ENCODE data around the gene PLEK. TPM values are rescaled to one million over a fixed set of nuclear protein-coding genes. Genes with fewer than 3 reads are reported as not detected.

Gene PLEK
- total and polyA plus RNA-seq, 9 of the 15 experiments (the other 6 are each of a cell fraction or from before 2014, with no cell fraction given) = 0.14 to 1.2 (median 0.36) TPM

- no peaks in the 10 kb centered on the region for H4K20me1 ChIP-seq (replicated peaks; ENCODE audit: control insufficient read depth, insufficient read depth, low read length)
- ATAC-seq = no peak
- intact Hi-C loops (cut with micrococcal nuclease) = no loop called here
- no peaks in the 10 kb centered on the region for H3K36me3 ChIP-seq (ENCODE audit: control insufficient read depth, insufficient read depth, low read length)
- H3K27ac ChIP-seq (ENCODE audit: extremely low read depth, low read depth, low read length) = no peak overlapping the region
- no peaks in the 10 kb centered on the region for H3K79me2 ChIP-seq (ENCODE audit: control insufficient read depth, insufficient read depth, low read length)
- BruUV-seq (replicated peaks) = no TSS peak
- no peak overlapping the region for H3K4me3 ChIP-seq
- H3K27me3 ChIP-seq (ENCODE audit: control insufficient read depth in 2 of 2, insufficient read depth in 2 of 2, low read length in 2 of 2) = no peaks in the 10 kb centered on the region
- WGBS (ENCODE audit: insufficient coverage, low coverage, missing lambda C conversion rate) = 27% methylated on average over 3 of the region's 4 CpGs
- H3K9me3 ChIP-seq (replicated peaks; ENCODE audit: control insufficient read depth, insufficient read depth, low read depth, low read length) = no peaks in the 10 kb centered on the region
- H3K9me1 ChIP-seq (ENCODE audit: control insufficient read depth, insufficient read depth, low read length) = no peaks in the 10 kb centered on the region
- no peaks in the 10 kb centered on the region; a peak in 2 of 5 replicates for H3K4me1 ChIP-seq (replicated peaks in 1 of 2; ENCODE audit: control insufficient read depth in 2 of 2, insufficient read depth in 2 of 2, low read length in 2 of 2)
- ChIA-PET POLR2A (no interaction called here), CTCF (ENCODE audit: low intra/inter-chr PET ratio) (no interaction called here)
- H3K4me2 ChIP-seq (ENCODE audit: insufficient read depth, low read length) = no peak overlapping the region
- H3K9ac ChIP-seq (ENCODE audit: insufficient read depth in 1 of 2, low read depth in 2 of 2, low read length in 2 of 2) = no peak overlapping the region
- peak overlapping the region; percentile 32; the same call in 1 of the 2 replicates for H2AFZ ChIP-seq (ENCODE audit: low read depth, low read length)
- no peak for DNase-seq (ENCODE audit: extremely low read depth in 1 of 4, low spot score in 3 of 4)
- no peak for TF ChIP-seq KLF13 (tag; IDR thresholded peaks at IDR 0.05; ENCODE audit: borderline replicate concordance, low read depth)
- TF ChIP-seq ZNF24 (IDR thresholded peaks at IDR 0.05) = peak; percentile 9; the same call in 1 of the 2 replicates
- in situ Hi-C loops (cut with MboI) = no loop called here
- no peak for FAIRE-seq
These were observed 23.5 kb upstream of the PLEK start for GRCh38 chr2:68341583-68341982.

- BruUV-seq (replicated peaks) = no TSS peak
- intact Hi-C loops (cut with micrococcal nuclease) = no loop called here
- Histone ChIP-seq H2AFZ (ENCODE audit: low read depth, low read length) (no peak overlapping the region), H3K4me3 (no peak overlapping the region), H3K36me3 (ENCODE audit: control insufficient read depth, insufficient read depth, low read length) (no peaks in the 10 kb centered on the region), H3K27ac (ENCODE audit: extremely low read depth, low read depth, low read length) (no peak overlapping the region), H3K4me2 (ENCODE audit: insufficient read depth, low read length) (no peak overlapping the region), H3K79me2 (ENCODE audit: control insufficient read depth, insufficient read depth, low read length) (no peaks in the 10 kb centered on the region), H3K9me3 (replicated peaks; ENCODE audit: control insufficient read depth, insufficient read depth, low read depth, low read length) (no peaks in the 10 kb centered on the region), H3K9ac (ENCODE audit: insufficient read depth in 1 of 2, low read depth in 2 of 2, low read length in 2 of 2) (no peak overlapping the region), H3K4me1 (replicated peaks in 1 of 2; ENCODE audit: control insufficient read depth in 2 of 2, insufficient read depth in 2 of 2, low read length in 2 of 2) (no peaks in the 10 kb centered on the region; a peak in 2 of 5 replicates), H4K20me1 (replicated peaks; ENCODE audit: control insufficient read depth, insufficient read depth, low read length) (no peaks in the 10 kb centered on the region), H3K9me1 (ENCODE audit: control insufficient read depth, insufficient read depth, low read length) (no peaks in the 10 kb centered on the region), H3K27me3 (ENCODE audit: control insufficient read depth in 2 of 2, insufficient read depth in 2 of 2, low read length in 2 of 2) (no peaks in the 10 kb centered on the region)
- in situ Hi-C loops (cut with MboI) = no loop called here
- WGBS (ENCODE audit: insufficient coverage, low coverage, missing lambda C conversion rate) = 65% methylated on average over 1 of the region's 1 CpG
- ATAC-seq (no peak), FAIRE-seq (no peak), DNase-seq (ENCODE audit: extremely low read depth in 1 of 4, low spot score in 3 of 4) (no peak)
- CTCF ChIA-PET (ENCODE audit: low intra/inter-chr PET ratio) = no interaction called here
- POLR2A ChIA-PET = no interaction called here
- TF ChIP-seq BCLAF1 (IDR thresholded peaks at IDR 0.05; ENCODE audit: borderline replicate concordance in 1 of 2, control insufficient read depth in 1 of 2, low read depth in 2 of 2, low read length in 1 of 2) (no peak), ZNF316 (IDR thresholded peaks at IDR 0.05) (peak; percentile 56), PRDM10 (IDR thresholded peaks at IDR 0.05; ENCODE audit: partially characterized antibody) (peak; percentile 82), MTA1 (IDR thresholded peaks at IDR 0.05; ENCODE audit: borderline replicate concordance) (no peak), MITF (IDR thresholded peaks at IDR 0.05) (no peak)
These were observed 22.6 kb upstream of the PLEK start for GRCh38 chr2:68342470-68342869.
